K562 (cell line): ENCODE results near the gene NPTX2. TPM values are rescaled to one million over a fixed set of nuclear protein-coding genes. Genes with fewer than 3 reads are reported as not detected.
A peak's percentile ranks its signal among the peaks of the same experiment; 100 is the strongest.

Experiments used
- ATAC-seq: fragments of 200-7000 bp; cut with Tn5 transposase; 3 replicates; pipeline ENCODE4 v1.9.1; 2020; ENCODE audit warnings: moderate library complexity
- BruUV-seq: library from RNA; stranded (reverse); fragments of 400-500 nt; replicated peaks from 2 replicates; lab custom pipeline; 2021; lab: Mats Ljungman, UMichigan
- CTCF ChIA-PET: fragments of 300-600 bp; formaldehyde crosslinking; extraction: SDS; loops from one replicate; lab custom pipeline; 2021; ENCODE audit warnings: low intra/inter-chr PET ratio; lab: Yijun Ruan, JAX
- POLR2A ChIA-PET: fragments of 300-600, 350-650 bp; sonication (Branson Sonifier 250); formaldehyde crosslinking; extraction: SDS; loops from one replicate; lab custom pipeline; 2021; ENCODE audit warnings: antibody characterized with exemption, inconsistent platforms; lab: Yijun Ruan, JAX
- DNase-seq, 4 experiments: peaks; one replicate each; pipeline versions ENCODE4 v3.0.0 to v3.0.0-alpha.2; 2011 to 2018; ENCODE audit warnings: low spot score in 3 of 4, mixed read lengths in 3 of 4; ENCODE audit errors: extremely low read depth in 1 of 4
- FAIRE-seq: peaks from 2 replicates; lab custom pipeline; 2011; peaks lifted over from hg19 to GRCh38; lab: Jason Lieb, UNC
- H2AFZ ChIP-seq: 2 replicates; pipeline ENCODE4 v1.6.0; 2011; ENCODE audit warnings: low read depth, low read length, control low read depth, inconsistent platforms
- H3K27ac ChIP-seq: fragments of 200-600 bp; 3 replicates; pipeline ENCODE4 v1.8.0; 2011; ENCODE audit warnings: low read depth, mild to moderate bottlenecking, control low read depth, inconsistent platforms, low read length, moderate library complexity, mixed read lengths; ENCODE audit errors: extremely low read depth
- H3K27me3 ChIP-seq, 2 experiments: fragments of 300-600 bp in 1 of 2; 2 replicates in 1 of 2; 3 replicates in 1 of 2; pipeline versions ENCODE4 v1.6.0 to v1.8.0; 2011; ENCODE audit warnings: inconsistent platforms in 2 of 2, low read length in 2 of 2, mild to moderate bottlenecking in 1 of 2, mixed read lengths in 1 of 2, moderate library complexity in 1 of 2; ENCODE audit not compliant: control insufficient read depth in 2 of 2, insufficient read depth in 2 of 2
- H3K36me3 ChIP-seq: fragments of 300-600 bp; 3 replicates; pipeline ENCODE4 v1.8.0; 2011; ENCODE audit warnings: mild to moderate bottlenecking, low read length, inconsistent platforms; ENCODE audit not compliant: control insufficient read depth, insufficient read depth
- H3K4me1 ChIP-seq, 2 experiments: fragments of 200-600 bp in 1 of 2; replicated peaks in 1 of 2; 2 replicates in 1 of 2; 3 replicates in 1 of 2; pipeline versions ENCODE4 v1.5.1 to v1.8.0; 2011; ENCODE audit warnings: inconsistent platforms in 2 of 2, low read length in 2 of 2, mild to moderate bottlenecking in 1 of 2, mixed read lengths in 1 of 2, moderate library complexity in 1 of 2; ENCODE audit not compliant: control insufficient read depth in 2 of 2, insufficient read depth in 2 of 2
- H3K4me2 ChIP-seq: 2 replicates; pipeline ENCODE4 v1.6.1; 2011; ENCODE audit warnings: low read length, control low read depth, inconsistent platforms, mixed read lengths; ENCODE audit not compliant: insufficient read depth
- H3K4me3 ChIP-seq: fragments of 200-600 bp; sonication (generic), shearing (Covaris generic); 2 replicates; pipeline ENCODE4 v1.5.1; 2016; ENCODE audit warnings: control low read depth, inconsistent platforms
- H3K79me2 ChIP-seq: fragments of 200-600 bp; 3 replicates; pipeline ENCODE4 v1.8.0; 2011; ENCODE audit warnings: low read length, inconsistent platforms; ENCODE audit not compliant: control insufficient read depth, insufficient read depth
- H3K9ac ChIP-seq, 2 experiments: 2 replicates each; pipeline versions ENCODE4 v1.6.0 to v1.6.1; 2011; ENCODE audit warnings: low read depth in 2 of 2, low read length in 2 of 2, control low read depth in 1 of 2, inconsistent platforms in 1 of 2, mild to moderate bottlenecking in 1 of 2, mixed read lengths in 1 of 2; ENCODE audit not compliant: insufficient read depth in 1 of 2
- H3K9me1 ChIP-seq: one replicate; pipeline ENCODE4 v1.6.0; 2011; ENCODE audit warnings: inconsistent platforms, mild to moderate bottlenecking, low read length, moderate library complexity; ENCODE audit not compliant: control insufficient read depth, insufficient read depth
- H3K9me3 ChIP-seq: replicated peaks from 2 replicates; pipeline ENCODE4 v1.5.1; 2011; ENCODE audit warnings: low read depth, low read length, inconsistent platforms; ENCODE audit not compliant: control insufficient read depth, insufficient read depth
- H4K20me1 ChIP-seq: replicated peaks from 2 replicates; pipeline ENCODE4 v1.6.1; 2011; ENCODE audit warnings: low read length, inconsistent platforms, mixed read lengths; ENCODE audit not compliant: control insufficient read depth, insufficient read depth
- CEBPB ChIP-seq: fragments of 450-650 bp; IDR thresholded peaks from 2 replicates; pipeline ENCODE4 v1.6.1; 2016; ENCODE audit warnings: missing genetic modification characterization, missing compliant biosample characterization
- CEBPG ChIP-seq, 3 experiments: fragments of 200-800 bp in 1 of 3; sonication (Bioruptor generic) in 1 of 3; sonication (generic) in 1 of 3; formaldehyde crosslinking in 1 of 3; IDR thresholded peaks in 2 of 3; conservative IDR thresholded peaks in 1 of 3; 2 replicates each; pipeline versions ENCODE4 v1.6.1 to v1.8.0; 2016 to 2022; ENCODE audit warnings: missing compliant biosample characterization in 2 of 3, missing genetic modification characterization in 2 of 3, mild to moderate bottlenecking in 1 of 3, missing genetic modification reagents in 1 of 3
- ESRRB ChIP-seq: fragments of 250-450 bp; sonication (Bioruptor Pico); IDR thresholded peaks from 2 replicates; pipeline ENCODE4 v1.5.0; 2020; ENCODE audit warnings: mild to moderate bottlenecking, moderate library complexity, borderline replicate concordance
- FOXK2 ChIP-seq, 2 experiments: fragments of 450-650 bp; IDR thresholded peaks in 1 of 2; conservative IDR thresholded peaks in 1 of 2; 2 replicates each; pipeline ENCODE4 v1.6.1; 2016; ENCODE audit warnings: low read depth in 2 of 2, mild to moderate bottlenecking in 1 of 2
- NCOA4 ChIP-seq: fragments of 450-650 bp; IDR thresholded peaks from 2 replicates; pipeline ENCODE4 v1.6.1; 2018; ENCODE audit warnings: mild to moderate bottlenecking; ENCODE audit not compliant: partially characterized antibody
- PRMT5 ChIP-seq: sonication (generic); formaldehyde crosslinking; IDR thresholded peaks from 2 replicates; pipeline ENCODE4 v1.5.0; 2020; ENCODE audit warnings: missing genetic modification reagents
- ZNF324 ChIP-seq: fragments of 250-450 bp; sonication (Bioruptor Pico); IDR thresholded peaks from 2 replicates; pipeline ENCODE4 v1.4.0; 2020; ENCODE audit warnings: mild to moderate bottlenecking
- ZNF696 ChIP-seq: fragments of 250-450 bp; sonication (Bioruptor Pico); conservative IDR thresholded peaks from 2 replicates; pipeline ENCODE4 v1.4.0; 2020; ENCODE audit warnings: mild to moderate bottlenecking, moderate library complexity
- WGBS: fragments of 100-300 bp; shearing (Covaris generic); methylation state at CpG from one replicate; pipeline ENCODE4 v1.1.6; 2016; ENCODE audit warnings: low coverage, mixed read lengths; ENCODE audit not compliant: insufficient coverage; ENCODE audit errors: missing lambda C conversion rate; 5-methylcytosine and 5-hydroxymethylcytosine counted together
- in situ Hi-C: fragments of 300-500 bp; cut with MboI; formaldehyde crosslinking; loops from 4 replicates; pipeline ENCODE4 v1.15.0; 2018; ENCODE audit warnings: inconsistent platforms, mixed read lengths
- intact Hi-C: fragments of 100-400 bp; cut with micrococcal nuclease; formaldehyde crosslinking; loops from 2 replicates; pipeline ENCODE4 v1.14.2; 2022
- polyA plus RNA-seq, 8 experiments: library from polyadenylated mRNA; depleted of rRNA in 4 of 8; stranded (reverse) in 5 of 8; unstranded in 3 of 8; fragments of >200 nt; fragmentation: Nextera tagmentation in 2 of 8; fragmentation: Illumina TruSeq in 1 of 8; extraction: Ambion mirVana in 2 of 8; extraction: Trizol in 1 of 8; gene quantifications; 2 replicates each; pipeline versions ENCODE4 v1.2.1 to v1.2.3, GENCODE V29; 2011 to 2014; ENCODE audit warnings: inconsistent platforms in 1 of 8, missing spikeins in 1 of 8
- total RNA-seq, 7 experiments: library from RNA; depleted of rRNA in 6 of 7; stranded (reverse); fragments of >200 nt in 6 of 7; fragmentation: Illumina TruSeq in 2 of 7; extraction: Trizol in 2 of 7; gene quantifications; 2 replicates each; pipeline versions ENCODE4 v1.2.1 to v1.2.3, GENCODE V29; 2011 to 2021; ENCODE audit warnings: low replicate concordance in 1 of 7
- TF ChIP-seq, protein P1 (sequence below): sonication (generic); formaldehyde crosslinking; IDR thresholded peaks from 2 replicates; pipeline ENCODE4 v1.9.0; 2022; ENCODE audit warnings: mild to moderate bottlenecking, missing genetic modification reagents
- TF ChIP-seq, protein P2 (sequence below), 3 experiments: fragments of 200-800 bp in 1 of 3; fragments of 250-450 bp in 1 of 3; fragments of 450-650 bp in 1 of 3; sonication (Bioruptor Pico) in 1 of 3; sonication (Bioruptor generic) in 1 of 3; formaldehyde crosslinking in 1 of 3; IDR thresholded peaks; 2 replicates each; pipeline versions ENCODE4 v1.6.1 to v1.8.0; 2016 to 2022; ENCODE audit warnings: mild to moderate bottlenecking in 2 of 3, missing genetic modification characterization in 2 of 3, missing compliant biosample characterization in 1 of 3, moderate library complexity in 1 of 3
- TF ChIP-seq, protein P3 (sequence below), 2 experiments: fragments of 450-650 bp in 1 of 2; sonication (generic) in 1 of 2; formaldehyde crosslinking in 1 of 2; IDR thresholded peaks in 1 of 2; conservative IDR thresholded peaks in 1 of 2; 2 replicates each; pipeline versions ENCODE4 v1.6.1 to v1.8.1; 2016 to 2023; ENCODE audit warnings: mild to moderate bottlenecking in 2 of 2, moderate library complexity in 2 of 2, inconsistent platforms in 1 of 2, missing genetic modification reagents in 1 of 2
- TF ChIP-seq, protein P4 (sequence below): fragments of 250-450 bp; sonication (Bioruptor Pico); IDR thresholded peaks from 2 replicates; pipeline ENCODE4 v1.5.0; 2021

NPTX2 gene
- total and polyA plus RNA-seq, 9 of the 15 experiments (the other 6 are each of a cell fraction or from before 2014, with no cell fraction given): 0.07 TPM; not detected in 8

DNA sequence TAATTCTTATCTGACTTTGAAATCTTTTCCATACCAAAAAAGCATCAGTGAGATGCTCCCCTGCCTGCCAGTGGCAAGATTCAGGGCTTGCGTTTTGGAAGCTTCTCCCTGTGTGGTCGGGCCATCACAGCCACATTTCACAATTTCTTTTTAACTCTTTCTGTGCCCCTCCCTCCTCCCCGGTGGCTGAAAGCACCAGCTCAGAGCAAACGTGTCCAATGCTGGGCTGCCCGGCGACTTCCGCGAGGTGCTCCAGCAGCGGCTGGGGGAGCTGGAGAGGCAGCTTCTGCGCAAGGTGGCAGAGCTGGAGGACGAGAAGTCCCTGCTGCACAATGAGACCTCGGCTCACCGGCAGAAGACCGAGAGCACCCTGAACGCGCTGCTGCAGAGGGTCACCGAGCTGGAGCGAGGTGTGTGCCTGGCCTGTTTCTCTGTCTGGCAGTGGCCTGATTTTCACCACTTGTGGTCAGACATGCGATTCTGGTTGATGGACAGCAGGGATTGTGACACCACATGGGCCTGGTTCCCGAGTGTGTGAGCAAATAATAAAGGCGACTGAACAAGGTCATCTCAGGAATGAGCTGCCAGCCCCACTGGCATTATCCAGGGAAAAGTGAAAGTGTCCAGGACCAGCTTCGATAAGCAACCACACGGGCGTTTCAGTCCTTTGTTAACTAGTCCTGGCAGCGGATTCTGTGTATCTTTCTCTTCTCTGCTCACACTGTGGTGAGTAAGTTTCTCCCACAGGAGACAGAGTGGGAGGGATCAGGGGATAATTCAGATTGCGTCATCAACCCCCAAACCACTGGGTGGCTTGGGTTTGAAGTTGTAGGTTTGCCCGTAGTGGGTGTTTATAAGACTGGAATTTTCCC is 2.6 kb downstream of the NPTX2 start:
- WGBS: 2% methylated on average over 27 of the region's 27 CpGs
- no peaks in the 10 kb centered on the region for H3K9me1 ChIP-seq
- POLR2A ChIA-PET: interaction anchor here (0.8 to 1.3 kb wide), 2 partner anchors 15 to 1517 kb away, joined by 3 to 6 read pairs; no protein-coding TSS in a partner anchor
- H3K27me3 ChIP-seq: peaks cover 2 to 43% of the 10 kb centered on the region in 2 experiments; a peak in 4 of 5 replicates
- H3K36me3 ChIP-seq: no peaks in the 10 kb centered on the region
- intact Hi-C loops (no loop called here), in situ Hi-C loops (no loop called here)
- H3K9ac ChIP-seq: 0 out of 4 replicates have a peak overlapping the region, but pooled peaks of 1 of the 2 experiments have one; percentile 52
- no peaks in the 10 kb centered on the region for H3K79me2 ChIP-seq
- H3K4me2 ChIP-seq: no peak overlapping the region
- no peaks in the 10 kb centered on the region for H4K20me1 ChIP-seq
- no peak overlapping the region for H3K4me3 ChIP-seq
- H2AFZ ChIP-seq: no peak overlapping the region
- no TSS peak for BruUV-seq
- no peak for FAIRE-seq
- no peak for ATAC-seq
- DNase-seq: no peak
- CTCF ChIA-PET: no interaction called here
- H3K9me3 ChIP-seq: no peaks in the 10 kb centered on the region
- peaks cover 0 to 12% of the 10 kb centered on the region in 2 experiments; a peak in 2 of 5 replicates for H3K4me1 ChIP-seq
- H3K27ac ChIP-seq: no peak overlapping the region
- TF ChIP-seq PRMT5 (no peak), FOXK2 (conservative IDR thresholded peaks at IDR 0.05 in 1 of 2, IDR thresholded peaks at IDR 0.05 in 1 of 2; ENCODE audit: low read depth in 2 of 2) (no peak), ESRRB (CRISPR knock-in tag) (no peak), ZNF324 (CRISPR knock-in tag) (no peak), CEBPB (peak; percentile 56; the same call in 1 of the 2 replicates), ZNF696 (CRISPR knock-in tag) (no peak), CEBPG (CRISPR knock-in tag; IDR thresholded peaks at IDR 0.05) (0 out of 2 replicates have a peak, but pooled peaks have one; percentile 15), CEBPG (tag; conservative IDR thresholded peaks at IDR 0.05 in 1 of 2, IDR thresholded peaks at IDR 0.05 in 1 of 2) (peak; percentile 72), NCOA4 (no peak)
- TF ChIP-seq, protein P1, sequence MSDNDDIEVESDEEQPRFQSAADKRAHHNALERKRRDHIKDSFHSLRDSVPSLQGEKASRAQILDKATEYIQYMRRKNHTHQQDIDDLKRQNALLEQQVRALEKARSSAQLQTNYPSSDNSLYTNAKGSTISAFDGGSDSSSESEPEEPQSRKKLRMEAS (CRISPR knock-in tag): no peak
- TF ChIP-seq, protein P2, sequence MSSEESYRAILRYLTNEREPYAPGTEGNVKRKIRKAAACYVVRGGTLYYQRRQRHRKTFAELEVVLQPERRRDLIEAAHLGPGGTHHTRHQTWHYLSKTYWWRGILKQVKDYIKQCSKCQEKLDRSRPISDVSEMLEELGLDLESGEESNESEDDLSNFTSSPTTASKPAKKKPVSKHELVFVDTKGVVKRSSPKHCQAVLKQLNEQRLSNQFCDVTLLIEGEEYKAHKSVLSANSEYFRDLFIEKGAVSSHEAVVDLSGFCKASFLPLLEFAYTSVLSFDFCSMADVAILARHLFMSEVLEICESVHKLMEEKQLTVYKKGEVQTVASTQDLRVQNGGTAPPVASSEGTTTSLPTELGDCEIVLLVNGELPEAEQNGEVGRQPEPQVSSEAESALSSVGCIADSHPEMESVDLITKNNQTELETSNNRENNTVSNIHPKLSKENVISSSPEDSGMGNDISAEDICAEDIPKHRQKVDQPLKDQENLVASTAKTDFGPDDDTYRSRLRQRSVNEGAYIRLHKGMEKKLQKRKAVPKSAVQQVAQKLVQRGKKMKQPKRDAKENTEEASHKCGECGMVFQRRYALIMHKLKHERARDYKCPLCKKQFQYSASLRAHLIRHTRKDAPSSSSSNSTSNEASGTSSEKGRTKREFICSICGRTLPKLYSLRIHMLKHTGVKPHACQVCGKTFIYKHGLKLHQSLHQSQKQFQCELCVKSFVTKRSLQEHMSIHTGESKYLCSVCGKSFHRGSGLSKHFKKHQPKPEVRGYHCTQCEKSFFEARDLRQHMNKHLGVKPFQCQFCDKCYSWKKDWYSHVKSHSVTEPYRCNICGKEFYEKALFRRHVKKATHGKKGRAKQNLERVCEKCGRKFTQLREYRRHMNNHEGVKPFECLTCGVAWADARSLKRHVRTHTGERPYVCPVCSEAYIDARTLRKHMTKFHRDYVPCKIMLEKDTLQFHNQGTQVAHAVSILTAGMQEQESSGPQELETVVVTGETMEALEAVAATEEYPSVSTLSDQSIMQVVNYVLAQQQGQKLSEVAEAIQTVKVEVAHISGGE (CRISPR knock-in tag; IDR thresholded peaks at IDR 0.05): peak in 1 of 3 experiments; percentile 71; a peak in 1 of 6 replicates
- TF ChIP-seq, protein P3, sequence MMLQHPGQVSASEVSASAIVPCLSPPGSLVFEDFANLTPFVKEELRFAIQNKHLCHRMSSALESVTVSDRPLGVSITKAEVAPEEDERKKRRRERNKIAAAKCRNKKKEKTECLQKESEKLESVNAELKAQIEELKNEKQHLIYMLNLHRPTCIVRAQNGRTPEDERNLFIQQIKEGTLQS (IDR thresholded peaks at IDR 0.05): peak; percentile 79
- TF ChIP-seq, protein P3 (CRISPR knock-in tag; conservative IDR thresholded peaks at IDR 0.05): no peak
- TF ChIP-seq, protein P4, sequence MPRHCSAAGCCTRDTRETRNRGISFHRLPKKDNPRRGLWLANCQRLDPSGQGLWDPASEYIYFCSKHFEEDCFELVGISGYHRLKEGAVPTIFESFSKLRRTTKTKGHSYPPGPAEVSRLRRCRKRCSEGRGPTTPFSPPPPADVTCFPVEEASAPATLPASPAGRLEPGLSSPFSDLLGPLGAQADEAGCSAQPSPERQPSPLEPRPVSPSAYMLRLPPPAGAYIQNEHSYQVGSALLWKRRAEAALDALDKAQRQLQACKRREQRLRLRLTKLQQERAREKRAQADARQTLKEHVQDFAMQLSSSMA: no peak
